RWPE1 (cell line): ENCODE data around the gene DLGAP1.

Source experiments
- CTCF ChIA-PET: fragments of 350-600 bp; sonication (Branson Sonifier 250); formaldehyde crosslinking; extraction: SDS; loops from one replicate; lab custom pipeline; 2021; lab: Yijun Ruan, JAX
- POLR2A ChIA-PET: fragments of 400-600 bp; formaldehyde crosslinking; extraction: SDS; loops from one replicate; lab custom pipeline; 2020; ENCODE audit warnings: antibody characterized with exemption; ENCODE audit not compliant: low non-redundant PET; lab: Yijun Ruan, JAX
- DNase-seq: peaks from one replicate; pipeline ENCODE4 v3.0.0; 2012; ENCODE audit warnings: low spot score
- H3K27ac ChIP-seq: fragments of 450-650 bp; 2 replicates; pipeline ENCODE4 v1.5.1; 2017
- CTCF ChIP-seq: fragments of 450-650 bp; conservative IDR thresholded peaks from 2 replicates; pipeline ENCODE4 v1.5.1; 2017; ENCODE audit warnings: low read depth, mild to moderate bottlenecking

DLGAP1 gene

GRCh38 chr18:3660739-3661515 lies 794.2 kb downstream of the DLGAP1 start:
- DNase-seq, result no peak
- ChIA-PET POLR2A (no interaction called here), CTCF (interaction anchor here (0.6 to 1.4 kb wide), 4 partner anchors 15 to 553 kb away, joined by 3 to 5 read pairs (median 4); no protein-coding TSS in a partner anchor)
- TF ChIP-seq CTCF, result no peak
- no peak overlapping the region for H3K27ac ChIP-seq

DNA sequence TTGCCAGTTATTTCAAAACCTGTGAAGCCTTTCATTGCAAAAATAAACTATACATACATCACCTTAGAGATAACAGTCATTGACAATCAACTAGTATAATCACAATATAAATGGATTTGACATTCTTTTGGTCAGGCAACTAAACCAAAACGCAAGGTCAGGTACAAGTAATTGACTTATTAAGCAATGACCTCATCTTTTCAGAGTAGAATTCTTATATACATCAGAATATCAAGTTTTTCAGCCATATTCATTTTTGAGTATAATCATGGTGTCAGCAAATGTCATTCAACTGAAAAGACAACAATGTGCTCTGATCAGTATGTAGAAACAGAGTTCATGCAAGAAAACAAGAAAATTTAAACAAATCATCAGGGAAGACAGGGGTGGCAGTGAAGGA lies 796.6 kb downstream of the DLGAP1 start:
- CTCF ChIA-PET, result no interaction called here
- POLR2A ChIA-PET, result no interaction called here
- H3K27ac ChIP-seq, result no peak overlapping the region
- TF ChIP-seq CTCF, result no peak
- no peak for DNase-seq

GRCh38 chr18:3655254-3656050 lies 799.7 kb downstream of the DLGAP1 start:
- ChIA-PET CTCF (no interaction called here), POLR2A (interaction anchor here (0.8 kb wide), 1 partner anchor 54 kb away, joined by 3 read pairs; no protein-coding TSS in a partner anchor)
- no peak for TF ChIP-seq CTCF
- no peak overlapping the region for H3K27ac ChIP-seq
- DNase-seq, result no peak

GRCh38 chr18:3654442-3655253 lies 800.5 kb downstream of the DLGAP1 start:
- ChIA-PET POLR2A (interaction anchor here (0.8 kb wide), 1 partner anchor 53 kb away, joined by 3 read pairs; no protein-coding TSS in a partner anchor), CTCF (interaction anchor here (2.7 kb wide), 1 partner anchor 11 kb away, joined by 23 read pairs; no protein-coding TSS in a partner anchor)
- TF ChIP-seq CTCF, result no peak
- DNase-seq, result no peak
- H3K27ac ChIP-seq, result peak overlapping the region; percentile 61; the same call in 1 of the 2 replicates

DNA sequence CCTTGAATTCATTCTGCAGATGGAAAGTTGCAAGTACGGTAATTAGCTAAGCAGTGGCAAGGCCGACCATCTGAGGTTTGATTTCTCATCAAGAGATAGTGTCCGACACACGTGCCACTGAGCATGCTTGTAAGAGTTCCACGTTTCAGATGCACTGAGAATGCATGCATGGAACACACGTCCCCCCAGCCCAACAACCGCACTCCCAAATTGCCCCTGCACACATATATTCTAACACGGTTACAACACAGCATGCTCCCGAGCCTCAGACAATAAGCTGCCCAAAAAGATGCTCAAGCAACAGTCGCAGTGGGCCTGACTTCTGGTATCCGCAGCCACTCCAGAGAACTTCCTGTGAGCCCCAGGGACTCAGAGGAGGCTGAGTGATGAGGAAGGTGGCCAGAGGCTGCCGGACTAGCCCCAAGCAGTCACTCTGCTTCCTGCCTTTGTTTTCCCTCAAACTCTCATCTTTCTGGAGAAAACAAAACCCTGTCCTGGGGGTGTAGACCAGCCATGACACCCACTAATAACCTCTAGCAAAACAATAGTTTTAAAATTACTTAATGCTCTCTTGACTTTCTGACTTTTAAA lies 801.2 kb downstream of the DLGAP1 start:
- POLR2A ChIA-PET, result no interaction called here
- CTCF ChIA-PET, result interaction anchor here (0.6 to 2.7 kb wide), 3 partner anchors 12 to 107 kb away, joined by 3 to 23 read pairs (median 3); no protein-coding TSS in a partner anchor
- peak overlapping the region; percentile 61 for H3K27ac ChIP-seq

More for the DNA sequence above, 801.2 kb downstream of the DLGAP1 start:
- DNase-seq, result no peak
- TF ChIP-seq CTCF, result no peak
